GM12801 (cell line): ENCODE measurements around the gene DHRS3.

Experiments
- CTCF ChIP-seq: IDR thresholded peaks from one replicate; pipeline ENCODE4 v1.5.1; 2011; ENCODE audit warnings: control low read depth; ENCODE audit not compliant: insufficient read length; ENCODE audit errors: extremely low read depth

DHRS3 gene

GRCh38 chr1:12539705-12540579, 78.1 kb downstream of the DHRS3 start:
- no peak for TF ChIP-seq CTCF

GRCh38 chr1:12539320-12539704, 78.7 kb downstream of the DHRS3 start:
- TF ChIP-seq CTCF = no peak

GRCh38 chr1:12537906-12538461, 80.0 kb downstream of the DHRS3 start:
- no peak for TF ChIP-seq CTCF

GRCh38 chr1:12537294-12537693, 80.7 kb downstream of the DHRS3 start:
- TF ChIP-seq CTCF = no peak

GRCh38 chr1:12536023-12536639, 81.9 kb downstream of the DHRS3 start:
- TF ChIP-seq CTCF = no peak

- no peak for TF ChIP-seq CTCF
These were observed 85.3 kb downstream of the DHRS3 start for GRCh38 chr1:12532405-12533315.

GRCh38 chr1:12531179-12531499, 86.9 kb downstream of the DHRS3 start:
- TF ChIP-seq CTCF = no peak
